ENCODE results near the gene ZNF319.

ZNF319 gene

GRCh38 chr16:58045096-58045495 is 44.6 kb upstream of the ZNF319 start:
- no peak for DNase-seq (ENCODE audit: low spot score)
- TF ChIP-seq CTCF (IDR thresholded peaks at IDR 0.05; ENCODE audit: extremely low read depth, missing control alignments) = no peak

GRCh38 chr16:58044266-58045019 is 44.0 kb upstream of the ZNF319 start:
- no peak for TF ChIP-seq CTCF (IDR thresholded peaks at IDR 0.05; ENCODE audit: extremely low read depth, missing control alignments)

GRCh38 chr16:58043571-58044155 is 43.2 kb upstream of the ZNF319 start:
- no peak for TF ChIP-seq CTCF (IDR thresholded peaks at IDR 0.05; ENCODE audit: extremely low read depth, missing control alignments)
- DNase-seq (ENCODE audit: low spot score) = no peak

More at GRCh38 chr16:58044266-58045019, 44.0 kb upstream of the ZNF319 start:
- no peak for DNase-seq (ENCODE audit: low spot score)

- no peak for DNase-seq (ENCODE audit: low spot score)
- TF ChIP-seq CTCF (IDR thresholded peaks at IDR 0.05; ENCODE audit: extremely low read depth, missing control alignments) = no peak
Measured at GRCh38 chr16:58042886-58043515, 42.5 kb upstream of the ZNF319 start.

GRCh38 chr16:58042001-58042885 is 41.8 kb upstream of the ZNF319 start:
- TF ChIP-seq CTCF (IDR thresholded peaks at IDR 0.05; ENCODE audit: extremely low read depth, missing control alignments) = no peak
- DNase-seq (ENCODE audit: low spot score) = no peak

- DNase-seq (ENCODE audit: low spot score) = no peak
- TF ChIP-seq CTCF (IDR thresholded peaks at IDR 0.05; ENCODE audit: extremely low read depth, missing control alignments) = no peak
Measured at GRCh38 chr16:58041628-58041955, 41.1 kb upstream of the ZNF319 start.
